Ecto neural progenitor cell (in vitro differentiated cells): ENCODE measurements around the gene ZNF221.
A peak's percentile ranks its signal among the peaks of the same experiment; 100 is the strongest.
"Not testable (repeated sequence)": the region's sequence is repeated elsewhere in the genome, so short reads cannot be mapped to it uniquely, and the experiment has no call there.

Source experiments
- DNase-seq: peaks from one replicate; pipeline ENCODE4 v3.0.0-alpha.2; 2018; ENCODE audit warnings: low spot score

Gene ZNF221

GRCh38 chr19:43950834-43951645 is at the start of gene ZNF221:
Gene ZNF221 (plus strand): TSS chr19:43951228. CDS start chr19:43962727, 11,499 bp downstream.
- DNase-seq, result peak; percentile 91

GRCh38 chr19:43901395-43902390 is 49.3 kb upstream of the ZNF221 start:
- peak; percentile 87 for DNase-seq

DNA sequence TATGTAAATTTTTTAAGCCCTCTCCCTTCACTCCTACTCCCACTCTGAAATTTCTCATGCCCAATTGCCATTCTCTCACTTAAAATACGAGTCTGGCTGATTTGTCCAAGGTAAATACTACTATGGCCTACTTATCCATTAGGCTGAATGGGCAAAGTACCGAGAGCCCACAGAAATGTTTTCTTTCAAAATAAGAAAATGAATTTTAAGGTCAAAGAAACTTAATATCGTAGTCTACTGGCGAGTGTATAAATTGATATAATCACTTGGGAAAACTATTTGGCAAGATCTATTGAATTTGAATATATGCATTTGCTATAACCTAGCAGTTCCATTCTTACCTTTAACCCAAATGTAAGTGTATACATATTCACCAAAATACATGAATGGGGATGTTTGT is 48.6 kb upstream of the ZNF221 start:
- DNase-seq, result no peak

DNA sequence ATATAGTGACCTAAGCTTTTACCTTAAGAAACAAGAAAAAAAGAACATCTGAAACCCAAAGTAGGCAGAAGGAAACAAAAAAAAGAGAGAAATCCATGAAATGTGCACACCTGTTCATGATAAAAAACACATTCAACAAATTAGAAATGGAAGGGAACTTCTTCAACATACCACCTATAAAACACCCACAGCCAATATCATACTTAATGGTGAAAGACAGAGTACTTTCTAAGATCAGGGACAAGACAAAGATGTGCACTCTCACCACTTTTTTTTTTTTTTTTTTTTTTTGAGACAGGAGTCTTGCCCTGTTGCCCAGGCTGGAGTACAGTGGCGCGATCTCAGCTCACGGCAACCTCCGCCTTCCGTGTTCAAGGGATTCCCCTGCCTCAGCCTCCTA is 45.1 kb upstream of the ZNF221 start:
- no peak for DNase-seq

- no peak for DNase-seq
Observed at GRCh38 chr19:43906774-43907173, 44.3 kb upstream of the ZNF221 start.

DNA sequence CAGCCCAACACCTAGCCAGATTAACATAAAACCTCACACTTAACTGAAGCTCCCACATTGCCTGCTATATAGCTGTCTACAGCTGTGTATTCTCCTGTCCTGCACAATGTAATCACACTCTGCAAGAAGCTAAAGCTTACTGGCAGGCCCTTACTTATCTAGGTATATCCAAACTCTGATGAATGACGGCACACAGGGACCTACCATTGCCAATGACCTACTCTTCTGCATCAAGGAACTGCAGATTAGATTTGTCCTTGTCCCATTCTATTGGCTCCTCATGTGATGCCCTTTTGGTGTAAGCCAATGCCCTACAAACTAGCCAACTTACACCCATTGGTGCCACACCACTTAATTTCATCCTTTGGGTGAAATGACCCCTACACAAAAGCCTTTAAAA is 42.4 kb upstream of the ZNF221 start:
- DNase-seq, result no peak

DNA sequence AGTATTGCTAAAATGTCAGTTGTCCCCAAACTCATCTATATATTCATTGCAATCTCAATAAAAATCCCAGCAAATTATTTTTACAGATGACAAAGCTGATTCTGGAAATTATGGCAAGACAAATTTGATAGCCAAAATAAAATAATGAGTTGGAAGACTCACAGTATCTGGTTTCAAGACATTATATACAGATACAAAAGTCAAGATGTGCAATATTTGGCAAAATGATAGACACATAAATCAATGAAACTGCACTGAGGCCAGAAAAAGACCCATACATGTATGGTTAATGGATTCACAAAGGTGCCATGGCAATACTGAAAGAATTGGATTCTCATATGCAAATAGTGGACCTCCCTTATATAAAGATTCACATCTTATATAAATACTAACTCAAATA is 40.1 kb upstream of the ZNF221 start:
- DNase-seq, result no peak

GRCh38 chr19:43913383-43913782 is 37.6 kb upstream of the ZNF221 start:
- DNase-seq, result no peak

DNA sequence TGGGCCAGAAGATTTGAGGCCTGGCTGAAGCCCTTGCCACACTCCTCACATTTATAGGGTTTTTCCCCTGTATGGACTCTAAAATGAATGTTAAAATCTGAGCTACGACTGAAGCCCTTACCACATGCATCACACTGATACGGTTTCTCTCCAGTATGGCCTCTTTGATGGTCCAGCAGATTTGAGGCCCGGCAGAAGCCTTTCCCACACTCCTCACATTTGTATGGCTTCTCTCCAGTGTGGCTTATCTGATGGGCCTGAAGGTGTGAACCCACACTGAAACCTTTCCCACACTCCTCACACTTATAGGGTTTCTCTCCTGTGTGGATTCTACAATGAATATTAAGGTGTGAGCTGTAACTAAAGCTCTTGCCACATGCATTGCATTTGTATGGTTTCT is 37.0 kb upstream of the ZNF221 start:
- no peak for DNase-seq

- DNase-seq, result no peak
Observed at GRCh38 chr19:43923875-43924274, 27.2 kb upstream of the ZNF221 start.

- DNase-seq, result no peak
Observed at GRCh38 chr19:43928820-43929219, 22.2 kb upstream of the ZNF221 start.

DNA sequence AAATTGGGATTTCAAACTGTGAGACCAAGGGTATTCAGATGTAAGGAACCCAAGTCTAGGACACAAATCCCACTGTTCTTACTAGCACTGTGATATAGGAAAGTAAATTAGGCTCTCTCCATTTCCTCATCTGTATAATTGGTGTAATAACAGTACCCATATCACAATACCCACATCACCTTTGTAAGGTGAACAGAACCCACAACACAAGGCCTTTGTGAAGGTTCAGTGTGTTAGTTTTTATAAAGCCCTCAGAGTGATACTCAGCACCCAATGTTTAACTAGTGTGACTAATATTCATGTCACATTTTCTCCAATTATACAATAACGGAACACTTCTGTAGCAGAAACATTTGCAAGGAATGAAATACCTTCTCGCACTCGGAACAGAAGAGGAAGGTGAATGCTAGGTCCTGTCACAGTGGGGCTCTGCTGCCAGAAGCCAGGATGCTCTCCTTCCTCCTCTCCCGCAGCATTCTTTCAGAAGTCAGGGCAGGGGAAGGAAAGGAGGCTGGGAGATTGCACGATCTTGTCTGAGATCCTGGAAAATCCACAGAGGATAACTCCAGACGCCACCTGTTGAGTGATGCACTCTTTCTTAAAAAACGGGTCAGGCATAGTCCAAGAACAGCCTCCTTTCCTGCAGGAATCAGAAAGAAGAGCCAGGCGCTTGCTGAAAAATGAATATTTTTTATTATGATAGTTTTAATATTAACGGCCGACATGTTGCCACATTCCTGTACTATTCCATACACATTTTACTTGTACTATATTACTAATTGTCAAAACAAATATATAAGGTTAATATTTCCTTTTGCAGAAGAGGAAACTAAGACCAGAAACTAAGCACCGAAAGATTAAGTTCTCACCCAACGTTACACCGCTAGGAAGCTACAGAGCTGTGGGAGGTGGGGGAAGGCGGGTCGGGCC is 16.7 kb upstream of the ZNF221 start:
- DNase-seq, result no peak

DNA sequence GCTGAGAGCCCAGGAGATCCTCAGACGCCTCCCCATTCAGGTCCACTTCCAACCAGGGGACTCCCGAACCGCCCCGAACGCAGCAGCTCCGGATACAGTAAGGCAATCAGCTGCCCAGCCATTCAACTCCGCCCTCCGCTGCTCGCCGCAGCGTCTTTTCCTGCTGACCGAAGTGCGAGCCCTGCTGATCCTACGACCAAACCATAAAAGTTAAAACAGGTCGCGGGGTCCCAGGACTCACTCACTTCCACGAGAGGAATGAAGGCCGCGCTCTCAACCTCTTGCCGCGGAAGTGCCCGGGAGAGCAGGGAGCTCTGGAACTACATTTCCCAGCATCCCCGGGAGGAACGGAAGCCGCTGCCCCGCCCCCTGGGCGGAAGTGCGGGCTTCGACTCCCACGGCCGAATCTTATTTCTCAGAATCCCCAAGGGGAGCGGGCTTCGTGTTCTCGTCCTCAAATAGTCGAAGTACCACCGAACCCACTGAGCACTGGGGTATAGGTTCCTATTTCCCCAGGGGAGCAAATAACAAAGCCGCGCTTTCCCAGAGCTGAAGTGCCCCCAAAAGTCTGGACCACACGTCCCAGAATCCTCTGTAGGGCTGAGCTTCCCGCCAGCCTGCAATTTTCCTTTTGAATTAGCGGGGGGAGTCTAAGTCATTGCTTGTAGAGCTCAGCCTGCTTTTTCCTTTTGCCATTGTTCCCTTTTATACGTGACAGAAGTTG is 15.9 kb upstream of the ZNF221 start, which contains the start of gene ZNF45:
Gene ZNF45, minus strand, starts transcription at position 298 of the 724 bp plus-strand sequence. CDS start 13,097 bp downstream, outside the sequence.
- peak; percentile 88 for DNase-seq

DNA sequence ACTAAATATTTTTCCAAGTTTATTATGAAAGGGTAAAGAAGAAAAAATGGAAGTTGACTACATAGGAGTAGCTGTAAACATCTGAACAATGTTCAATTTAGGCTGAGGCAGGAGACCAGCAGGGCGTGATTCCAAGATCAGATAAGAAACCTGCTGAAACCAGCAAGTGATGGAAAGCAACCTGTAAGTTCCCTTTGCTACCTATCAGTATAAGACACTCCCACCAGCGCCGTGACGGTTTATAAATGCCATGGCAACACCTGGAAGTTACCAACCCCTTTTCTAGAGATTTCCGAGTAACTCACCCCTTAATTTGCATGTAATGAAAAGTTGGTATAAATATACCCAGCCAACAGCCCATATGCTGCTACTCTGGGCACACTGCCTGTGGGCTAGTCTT is 14.8 kb upstream of the ZNF221 start:
- DNase-seq, result no peak

DNA sequence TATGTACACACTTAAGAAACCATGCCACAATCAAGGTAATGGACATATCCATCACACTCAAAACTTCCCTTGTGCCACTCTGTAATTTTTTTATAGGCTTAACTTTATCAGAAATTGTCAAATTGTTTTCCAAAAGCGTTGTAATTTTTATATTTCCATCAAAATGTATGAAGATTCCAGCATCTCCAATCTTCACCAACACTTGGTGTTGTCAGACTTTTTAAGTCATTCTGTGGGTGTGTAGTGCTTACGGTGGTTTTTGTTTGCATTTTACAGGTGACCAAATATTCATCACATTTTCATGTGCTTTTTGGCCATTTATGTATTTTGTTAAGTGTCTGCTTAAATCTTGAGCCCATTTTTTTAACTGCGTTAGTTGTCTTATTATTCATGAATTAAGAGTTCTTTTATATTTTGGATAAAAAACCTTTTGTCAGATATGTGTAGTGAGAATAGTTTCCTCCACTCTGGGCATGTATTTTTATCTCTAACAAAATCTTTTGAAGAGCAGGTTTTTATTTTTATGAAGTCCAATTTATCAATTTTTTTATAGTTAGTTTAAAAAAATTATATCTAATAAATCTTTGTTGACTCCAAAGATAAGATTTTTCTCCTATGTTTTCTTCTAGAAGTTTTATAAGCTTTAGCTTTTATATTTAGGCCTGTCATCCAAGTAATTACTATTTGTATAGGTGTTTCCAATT is 11.3 kb upstream of the ZNF221 start:
- DNase-seq, result no peak

DNA sequence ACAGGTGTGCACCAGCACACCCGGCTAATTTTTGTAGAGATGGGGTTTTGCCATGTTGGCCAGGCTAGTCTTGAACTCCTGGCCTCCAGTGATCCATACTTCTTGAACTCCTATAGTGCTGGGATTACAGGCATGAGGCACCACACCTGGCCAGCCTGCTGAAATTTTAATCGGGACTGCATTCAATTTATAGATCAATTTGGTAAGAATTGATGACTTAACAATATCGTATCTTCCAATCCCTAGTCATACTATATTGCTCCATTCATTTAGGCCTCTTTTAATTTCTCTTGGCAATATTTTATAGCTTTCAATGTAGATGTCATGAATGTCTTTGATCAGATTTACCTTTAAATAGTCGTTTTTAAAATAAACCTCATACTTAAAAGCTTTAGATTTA is 10.3 kb upstream of the ZNF221 start:
- no peak for DNase-seq

- DNase-seq, result no peak
Observed at GRCh38 chr19:43941209-43941608, 9.8 kb upstream of the ZNF221 start.

GRCh38 chr19:43947412-43947811 is 3.6 kb upstream of the ZNF221 start:
- not testable (repeated sequence) for DNase-seq

DNA sequence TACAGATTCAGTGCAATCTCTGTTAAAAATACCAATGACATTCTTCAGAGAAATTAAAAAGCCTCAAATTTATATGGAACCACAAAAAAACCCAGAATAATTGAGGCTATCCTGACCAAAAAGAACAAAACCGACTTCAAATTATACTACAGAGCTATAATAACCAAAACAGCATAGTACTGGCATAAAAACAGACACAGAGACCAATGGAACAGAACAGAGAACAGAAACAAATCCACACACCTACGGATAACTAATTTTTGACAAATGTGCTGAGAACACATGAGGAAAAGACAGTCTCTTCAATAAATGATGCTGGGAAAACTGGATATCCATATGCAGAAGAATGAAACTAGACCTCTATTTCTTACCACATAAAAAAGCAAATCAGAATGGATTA is 1.2 kb upstream of the ZNF221 start:
- not testable (repeated sequence) for DNase-seq

DNA sequence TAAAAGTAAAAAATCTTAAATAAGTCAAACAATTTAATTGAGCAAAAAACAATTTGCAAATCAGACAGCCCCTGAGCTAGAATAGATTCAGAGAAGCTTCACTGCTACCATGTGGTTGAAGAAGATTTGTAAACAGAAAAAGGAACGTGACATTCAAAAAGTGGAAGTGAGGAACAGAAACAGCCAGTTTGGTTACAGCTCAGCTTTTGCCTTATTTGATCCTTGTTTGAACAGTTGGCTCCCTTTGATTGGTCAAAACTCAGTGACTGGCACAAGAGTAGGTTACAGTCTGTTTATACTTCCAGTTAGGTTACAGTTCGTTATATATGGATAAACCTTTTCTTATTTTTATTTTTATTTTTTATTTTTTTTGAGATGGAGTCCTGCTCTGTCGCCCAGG is 5.8 kb downstream of the ZNF221 start:
- DNase-seq, result no peak
